RCC 7860 (cell line): ENCODE measurements around the gene SAA2.
"Not testable (repeated sequence)": the region's sequence is repeated elsewhere in the genome, so short reads cannot be mapped to it uniquely, and the experiment has no call there.

Source experiments
- DNase-seq: peaks from one replicate; pipeline ENCODE4 v3.0.0-alpha.2; 2015; ENCODE audit warnings: low spot score
- FAIRE-seq: peaks from 2 replicates; lab custom pipeline; 2012; peaks lifted over from hg19 to GRCh38; lab: Jason Lieb, UNC

Gene SAA2

DNA sequence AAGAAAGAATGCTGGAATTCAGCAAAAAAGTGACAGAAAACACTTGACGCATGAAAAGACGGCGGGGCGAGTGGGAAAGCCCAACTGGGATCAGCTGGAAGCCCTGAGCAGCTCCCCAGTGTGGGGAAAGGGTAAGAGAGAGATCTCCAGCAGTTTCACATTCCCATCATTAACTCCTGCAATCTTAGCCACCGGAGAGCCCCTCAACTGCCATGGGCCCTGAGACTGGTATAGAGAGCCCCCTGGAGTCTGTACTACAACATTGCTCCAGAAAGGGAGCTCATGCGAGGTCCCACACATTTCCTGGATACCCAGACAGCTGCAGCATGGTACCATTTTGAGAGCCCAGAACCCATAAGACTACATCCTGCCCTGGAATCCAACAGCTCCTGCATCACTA is 44.7 kb downstream of the SAA2 start:
- FAIRE-seq (no peak), DNase-seq (no peak)

DNA sequence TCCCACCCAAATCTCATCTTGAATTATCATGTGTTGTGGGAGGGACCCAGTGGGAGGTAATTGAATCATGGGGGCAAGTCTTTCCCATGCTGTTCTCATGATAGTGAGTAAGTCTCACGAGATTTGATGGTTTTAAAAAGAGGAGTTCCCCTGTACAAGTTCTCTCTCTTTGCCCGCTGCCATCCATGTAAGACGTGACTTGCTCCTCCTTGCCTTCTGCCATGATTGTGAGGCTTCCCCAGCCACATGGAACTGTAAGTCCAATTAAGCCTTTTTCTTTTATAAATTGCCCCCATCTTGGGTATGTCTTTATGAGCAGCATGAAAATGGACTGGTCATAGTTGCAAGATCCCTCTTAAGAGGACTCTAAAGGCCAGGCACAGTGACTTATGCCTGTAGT is 50.7 kb downstream of the SAA2 start:
- DNase-seq, FAIRE-seq: not testable (repeated sequence)

GRCh38 chr11:18196532-18196931 is 51.9 kb downstream of the SAA2 start:
- DNase-seq (no peak), FAIRE-seq (no peak)
